Measurements from ENCODE around the gene NFE2L2. TPM values are rescaled to one million over a fixed set of nuclear protein-coding genes. Genes with fewer than 3 reads are reported as not detected.
A peak's percentile ranks its signal among the peaks of the same experiment; 100 is the strongest.

NFE2L2 gene
- total and polyA plus RNA-seq, 7 experiments from 2014 or later: 58.9 to 99.6 (median 74.7) TPM

- no peaks in the 10 kb centered on the region for H3K9me3 Mint-ChIP-seq
- H3K4me3 Mint-ChIP-seq: peak overlapping the region in 3 of 10 donors; percentile 13 to 29 (median 15)
- ChIA-PET POLR2A (interaction anchor here (0.6 to 6.1 kb wide), 5 partner anchors 14 to 127 kb away, joined by 3 to 144 read pairs (median 5); partner anchors contain the start of gene NFE2L2), CTCF (interaction anchor here (5.2 kb wide), 1 partner anchor 27 kb away, joined by 77 read pairs; the partner anchor contains the start of gene NFE2L2)
- H3K27ac ChIP-seq (ENCODE audit: low read depth, low read length): no peak overlapping the region
- peaks cover 7 to 64% (median 39%) of the 10 kb centered on the region in 7 donors for H3K4me1 Mint-ChIP-seq
- no peak for DNase-seq
- intact Hi-C loops (cut with micrococcal nuclease): loop anchor here in 1 of 2 donors (2.0 kb wide), 1 partner anchor 15 kb away; no protein-coding TSS in a partner anchor
- H3K36me3 ChIP-seq (ENCODE audit: control insufficient read depth in 2 of 3, insufficient read depth in 3 of 3, low read length in 3 of 3): no peaks in the 10 kb centered on the region
- H3K27ac Mint-ChIP-seq: peak overlapping the region in 6 of 9 donors; percentile 2 to 72 (median 36)
- H3K27me3 Mint-ChIP-seq: no peaks in the 10 kb centered on the region
- ATAC-seq: no peak
- H3K36me3 Mint-ChIP-seq: peaks cover 0 to 22% (median 0%) of the 10 kb centered on the region in 5 donors
- H3K4me1 ChIP-seq (ENCODE audit: control insufficient read depth in 2 of 2, insufficient read depth in 2 of 2, low read length in 2 of 2): peaks cover 4 to 19% of the 10 kb centered on the region in 2 donors
- no peak overlapping the region for H3K4me3 ChIP-seq (ENCODE audit: low read length)
- H3K27me3 ChIP-seq (ENCODE audit: control insufficient read depth in 2 of 2, insufficient read depth in 2 of 2, low read length in 2 of 2): no peaks in the 10 kb centered on the region
- no peaks in the 10 kb centered on the region for H3K9me3 ChIP-seq (ENCODE audit: control insufficient read depth in 2 of 3, low read length in 3 of 3)
Observed at GRCh38 chr2:177291701-177292100, 27.2 kb upstream of the NFE2L2 start.

- ATAC-seq (peak; percentile 46), DNase-seq (peak in 4 of 9 donors; percentile 23 to 30 (median 28))
- H3K27ac Mint-ChIP-seq: peak overlapping the region; percentile 78 to 97 (median 91)
- Histone ChIP-seq H3K27ac (ENCODE audit: low read depth, low read length) (peak overlapping the region; percentile 52), H3K27me3 (ENCODE audit: control insufficient read depth in 2 of 2, insufficient read depth in 2 of 2, low read length in 2 of 2) (no peaks in the 10 kb centered on the region), H3K4me1 (ENCODE audit: control insufficient read depth in 2 of 2, insufficient read depth in 2 of 2, low read length in 2 of 2) (peaks cover 4 to 19% of the 10 kb centered on the region in 2 donors), H3K36me3 (ENCODE audit: control insufficient read depth in 2 of 3, insufficient read depth in 3 of 3, low read length in 3 of 3) (no peaks in the 10 kb centered on the region), H3K4me3 (ENCODE audit: low read length) (peak overlapping the region; percentile 39), H3K9me3 (ENCODE audit: control insufficient read depth in 2 of 3, low read length in 3 of 3) (no peaks in the 10 kb centered on the region)
- H3K36me3 Mint-ChIP-seq: peaks cover 0 to 30% (median 2%) of the 10 kb centered on the region in 5 donors
- no peaks in the 10 kb centered on the region for H3K9me3 Mint-ChIP-seq
- peaks cover 7 to 62% (median 33%) of the 10 kb centered on the region in 7 donors for H3K4me1 Mint-ChIP-seq
- H3K27me3 Mint-ChIP-seq: no peaks in the 10 kb centered on the region
- intact Hi-C loops (cut with micrococcal nuclease): loop anchor here (1.0 to 2.0 kb wide), 3 partner anchors 17 to 27 kb away; no protein-coding TSS in a partner anchor
- ChIA-PET CTCF (interaction anchor here (0.8 to 1.8 kb wide), 4 partner anchors 25 to 125 kb away, joined by 3 to 12 read pairs (median 3); partner anchors contain the start of gene NFE2L2), POLR2A (interaction anchor here (0.6 to 2.9 kb wide), 8 partner anchors 19 to 103 kb away, joined by 3 to 43 read pairs (median 4); partner anchors contain the start of genes HNRNPA3 and NFE2L2)
- H3K4me3 Mint-ChIP-seq: peak overlapping the region; percentile 49 to 86 (median 74)
Observed at GRCh38 chr2:177289824-177290628, 25.5 kb upstream of the NFE2L2 start.

- Histone ChIP-seq H3K27ac (ENCODE audit: low read depth, low read length) (no peak overlapping the region), H3K4me3 (ENCODE audit: low read length) (no peak overlapping the region), H3K9me3 (ENCODE audit: control insufficient read depth in 2 of 3, low read length in 3 of 3) (no peaks in the 10 kb centered on the region), H3K27me3 (ENCODE audit: control insufficient read depth in 2 of 2, insufficient read depth in 2 of 2, low read length in 2 of 2) (no peaks in the 10 kb centered on the region), H3K4me1 (ENCODE audit: control insufficient read depth in 2 of 2, insufficient read depth in 2 of 2, low read length in 2 of 2) (peaks cover 4 to 19% of the 10 kb centered on the region in 2 donors), H3K36me3 (ENCODE audit: control insufficient read depth in 2 of 3, insufficient read depth in 3 of 3, low read length in 3 of 3) (no peaks in the 10 kb centered on the region)
- DNase-seq: no peak
- intact Hi-C loops (cut with micrococcal nuclease): no loop called here
- no peaks in the 10 kb centered on the region for H3K27me3 Mint-ChIP-seq
- no peaks in the 10 kb centered on the region for H3K9me3 Mint-ChIP-seq
- ChIA-PET CTCF (interaction anchor here (0.9 to 1.8 kb wide), 2 partner anchors 9 to 22 kb away, joined by 4 to 12 read pairs; partner anchors contain the start of gene NFE2L2), POLR2A (interaction anchor here (0.9 to 2.9 kb wide), 2 partner anchors 10 to 23 kb away, joined by 4 to 43 read pairs; partner anchors contain the start of gene NFE2L2)
- H3K27ac Mint-ChIP-seq: peak overlapping the region in 6 of 9 donors; percentile 2 to 79 (median 28)
- ATAC-seq: no peak
- no peak overlapping the region for H3K4me3 Mint-ChIP-seq
- peaks cover 0 to 32% (median 4%) of the 10 kb centered on the region in 5 donors for H3K36me3 Mint-ChIP-seq
- H3K4me1 Mint-ChIP-seq: peaks cover 7 to 57% (median 27%) of the 10 kb centered on the region in 7 donors
Observed at GRCh38 chr2:177287814-177288213, 23.3 kb upstream of the NFE2L2 start.

- peak overlapping the region in 3 of 9 donors; percentile 1 to 32 (median 10) for H3K27ac Mint-ChIP-seq
- no peak overlapping the region for H3K4me3 ChIP-seq (ENCODE audit: low read length)
- no peaks in the 10 kb centered on the region for H3K27me3 ChIP-seq (ENCODE audit: control insufficient read depth in 2 of 2, insufficient read depth in 2 of 2, low read length in 2 of 2)
- DNase-seq (no peak), ATAC-seq (no peak)
- no peaks in the 10 kb centered on the region for H3K9me3 Mint-ChIP-seq
- peaks cover 0 to 23% (median 4%) of the 10 kb centered on the region in 5 donors for H3K36me3 Mint-ChIP-seq
- no peaks in the 10 kb centered on the region for H3K27me3 Mint-ChIP-seq
- peaks cover 7 to 53% (median 16%) of the 10 kb centered on the region in 7 donors for H3K4me1 Mint-ChIP-seq
- intact Hi-C loops (cut with micrococcal nuclease): no loop called here
- CTCF ChIA-PET: interaction anchor here (0.6 to 1.0 kb wide), 3 partner anchors 48 to 128 kb away, joined by 3 to 6 read pairs (median 3); no protein-coding TSS in a partner anchor
- no peak overlapping the region for H3K4me3 Mint-ChIP-seq
- peaks cover 4 to 18% of the 10 kb centered on the region in 2 donors for H3K4me1 ChIP-seq (ENCODE audit: control insufficient read depth in 2 of 2, insufficient read depth in 2 of 2, low read length in 2 of 2)
- no peak overlapping the region for H3K27ac ChIP-seq (ENCODE audit: low read depth, low read length)
- POLR2A ChIA-PET: interaction anchor here (1.9 kb wide), 1 partner anchor 22 kb away, joined by 19 read pairs; the partner anchor contains the start of gene NFE2L2
- H3K9me3 ChIP-seq (ENCODE audit: control insufficient read depth in 2 of 3, low read length in 3 of 3): no peaks in the 10 kb centered on the region
- no peaks in the 10 kb centered on the region for H3K36me3 ChIP-seq (ENCODE audit: control insufficient read depth in 2 of 3, insufficient read depth in 3 of 3, low read length in 3 of 3)
Observed at GRCh38 chr2:177285892-177286715, 21.6 kb upstream of the NFE2L2 start.

- ChIA-PET CTCF (interaction anchor here (1.0 kb wide), 1 partner anchor 21 kb away, joined by 3 read pairs; no protein-coding TSS in a partner anchor), POLR2A (no interaction called here)
- H3K27me3 ChIP-seq (ENCODE audit: control insufficient read depth in 2 of 2, insufficient read depth in 2 of 2, low read length in 2 of 2): no peaks in the 10 kb centered on the region
- peaks cover 0 to 38% (median 5%) of the 10 kb centered on the region in 7 donors for H3K4me1 Mint-ChIP-seq
- H3K27me3 Mint-ChIP-seq: no peaks in the 10 kb centered on the region
- H3K9me3 ChIP-seq (ENCODE audit: control insufficient read depth in 2 of 3, low read length in 3 of 3): no peaks in the 10 kb centered on the region
- H3K4me3 Mint-ChIP-seq: no peak overlapping the region
- intact Hi-C loops (cut with micrococcal nuclease): no loop called here
- DNase-seq (no peak), ATAC-seq (no peak)
- peaks cover 0 to 21% (median 4%) of the 10 kb centered on the region in 5 donors for H3K36me3 Mint-ChIP-seq
- H3K9me3 Mint-ChIP-seq: no peaks in the 10 kb centered on the region
- H3K27ac Mint-ChIP-seq: peak overlapping the region in 1 of 9 donors; percentile 61
- no peaks in the 10 kb centered on the region for H3K36me3 ChIP-seq (ENCODE audit: control insufficient read depth in 2 of 3, insufficient read depth in 3 of 3, low read length in 3 of 3)
- H3K27ac ChIP-seq (ENCODE audit: low read depth, low read length): no peak overlapping the region
- peaks cover 0 to 2% of the 10 kb centered on the region in 2 donors for H3K4me1 ChIP-seq (ENCODE audit: control insufficient read depth in 2 of 2, insufficient read depth in 2 of 2, low read length in 2 of 2)
- no peak overlapping the region for H3K4me3 ChIP-seq (ENCODE audit: low read length)
Observed at GRCh38 chr2:177284531-177284930, 20.0 kb upstream of the NFE2L2 start.

- no peak for ATAC-seq
- Histone ChIP-seq H3K4me3 (ENCODE audit: low read length) (no peak overlapping the region), H3K27me3 (ENCODE audit: control insufficient read depth in 2 of 2, insufficient read depth in 2 of 2, low read length in 2 of 2) (no peaks in the 10 kb centered on the region), H3K4me1 (ENCODE audit: control insufficient read depth in 2 of 2, insufficient read depth in 2 of 2, low read length in 2 of 2) (no peaks in the 10 kb centered on the region), H3K36me3 (ENCODE audit: control insufficient read depth in 2 of 3, insufficient read depth in 3 of 3, low read length in 3 of 3) (no peaks in the 10 kb centered on the region), H3K27ac (ENCODE audit: low read depth, low read length) (no peak overlapping the region), H3K9me3 (ENCODE audit: control insufficient read depth in 2 of 3, low read length in 3 of 3) (no peaks in the 10 kb centered on the region)
- no peak overlapping the region for H3K4me3 Mint-ChIP-seq
- H3K27me3 Mint-ChIP-seq: no peaks in the 10 kb centered on the region
- POLR2A ChIA-PET: interaction anchor here (1.6 to 3.4 kb wide), 3 partner anchors 9 to 18 kb away, joined by 4 to 23 read pairs (median 15); partner anchors contain the start of gene NFE2L2
- H3K36me3 Mint-ChIP-seq: peaks cover 0 to 23% (median 4%) of the 10 kb centered on the region in 5 donors
- H3K9me3 Mint-ChIP-seq: no peaks in the 10 kb centered on the region
- no peak overlapping the region for H3K27ac Mint-ChIP-seq
- peaks cover 0 to 32% (median 2%) of the 10 kb centered on the region in 7 donors for H3K4me1 Mint-ChIP-seq
- DNase-seq: no peak
- intact Hi-C loops (cut with micrococcal nuclease): no loop called here
- CTCF ChIA-PET: interaction anchor here (1.0 to 2.0 kb wide), 3 partner anchors 12 to 46 kb away, joined by 3 to 4 read pairs (median 3); no protein-coding TSS in a partner anchor
Observed at GRCh38 chr2:177283906-177284305, 19.4 kb upstream of the NFE2L2 start.
